B cell (primary cell): ENCODE measurements around the gene SLC6A6. TPM values are rescaled to one million over a fixed set of nuclear protein-coding genes. Genes with fewer than 3 reads are reported as not detected.

Source experiments
- ATAC-seq: fragments of 200-7000 bp; cut with Tn5 transposase; one replicate; pipeline ENCODE4 v1.10.0; 2021; ENCODE audit warnings: low read depth, mild to moderate bottlenecking, moderate number of reproducible peaks, moderate library complexity
- CTCF ChIA-PET: fragments of 350-600 bp; sonication (Branson Sonifier 250); formaldehyde crosslinking; loops from one replicate; lab custom pipeline; 2021; ENCODE audit warnings: antibody characterized with exemption, inconsistent platforms; lab: Charles Lee
- POLR2A ChIA-PET: fragments of 350-600 bp; sonication (Branson Sonifier 250); formaldehyde crosslinking; loops from one replicate; lab custom pipeline; 2021; ENCODE audit warnings: antibody characterized with exemption; lab: Charles Lee
- DNase-seq: peaks from one replicate; pipeline ENCODE4 v3.0.0; 2013
- H2AFZ ChIP-seq: 2 replicates; pipeline ENCODE4 v1.6.1; 2012; ENCODE audit warnings: mild to moderate bottlenecking, low read depth, low read length; ENCODE audit not compliant: insufficient read depth, poor library complexity, severe bottlenecking
- H3K27ac ChIP-seq, 2 donors: 1 replicate in 1 of 2; 2 replicates in 1 of 2; pipeline ENCODE4 v1.5.1; 2012 to 2013; ENCODE audit warnings: low read length in 2 of 2, mild to moderate bottlenecking in 2 of 2, moderate library complexity in 1 of 2
- H3K27me3 ChIP-seq, 4 experiments: fragments of 200-600 bp in 1 of 4; sonication (generic) in 1 of 4; replicated peaks in 1 of 4; 1 replicate in 2 of 4; 2 replicates in 2 of 4; pipeline versions ENCODE4 v1.6.1 to v1.7.0; 2013 to 2016; ENCODE audit warnings: low read length in 3 of 4, mild to moderate bottlenecking in 2 of 4, mixed read lengths in 1 of 4, moderate library complexity in 1 of 4; ENCODE audit not compliant: insufficient read depth in 4 of 4, control insufficient read depth in 3 of 4; ENCODE audit errors: control extremely low read depth in 1 of 4
- H3K36me3 ChIP-seq, 2 experiments: replicated peaks in 1 of 2; 1 replicate in 1 of 2; 2 replicates in 1 of 2; pipeline versions ENCODE4 v1.6.1 to v1.7.1; 2013; ENCODE audit warnings: low read length in 1 of 2; ENCODE audit not compliant: insufficient read depth in 2 of 2, control insufficient read depth in 1 of 2; ENCODE audit errors: control extremely low read depth in 1 of 2, extremely low read depth in 1 of 2
- H3K4me1 ChIP-seq, 2 donors: fragments of 200-600 bp in 1 of 2; sonication (generic) in 1 of 2; 1 replicate in 1 of 2; 2 replicates in 1 of 2; pipeline versions ENCODE4 v1.5.1 to v1.6.1; 2013 to 2017; ENCODE audit warnings: low read length in 2 of 2; ENCODE audit not compliant: control insufficient read depth in 2 of 2, insufficient read depth in 2 of 2
- H3K4me2 ChIP-seq: replicated peaks from 2 replicates; pipeline ENCODE3; 2012; ENCODE audit warnings: mild to moderate bottlenecking, low read depth, low read length; ENCODE audit not compliant: poor library complexity, severe bottlenecking
- H3K4me3 ChIP-seq, 5 experiments: fragments of 200-600 bp in 1 of 5; sonication (generic) in 1 of 5; 1 replicate in 3 of 5; 2 replicates in 2 of 5; pipeline versions ENCODE4 v1.5.1 to v1.7.0; 2011 to 2016; ENCODE audit warnings: low read length in 4 of 5, mild to moderate bottlenecking in 4 of 5, low read depth in 2 of 5, control low read depth in 1 of 5, moderate library complexity in 1 of 5; ENCODE audit not compliant: insufficient read depth in 1 of 5; ENCODE audit errors: control extremely low read depth in 1 of 5, extremely low read depth in 1 of 5
- H3K79me2 ChIP-seq: fragments of 200-600 bp; sonication (generic); one replicate; pipeline ENCODE4 v1.6.0; 2016; ENCODE audit warnings: low read length; ENCODE audit not compliant: control insufficient read depth, insufficient read depth
- H3K9ac ChIP-seq: fragments of 200-600 bp; sonication (generic); 2 replicates; pipeline ENCODE4 v1.6.1; 2017; ENCODE audit warnings: mild to moderate bottlenecking, low read length, moderate library complexity
- H3K9me3 ChIP-seq, 3 donors: one replicate each; pipeline versions ENCODE4 v1.6.1 to v1.7.1; 2013; ENCODE audit warnings: low read length in 2 of 3; ENCODE audit not compliant: control insufficient read depth in 2 of 3, insufficient read depth in 1 of 3; ENCODE audit errors: control extremely low read depth in 1 of 3
- H4K20me1 ChIP-seq: 2 replicates; pipeline ENCODE4 v1.6.0; 2012; ENCODE audit warnings: mild to moderate bottlenecking, low read length; ENCODE audit not compliant: insufficient read depth, control insufficient read depth, poor library complexity, severe bottlenecking
- H3K27ac Mint-ChIP-seq: one replicate; pipeline ENCODE4 v1.8.0; 2021; ENCODE audit warnings: mixed read lengths
- H3K27me3 Mint-ChIP-seq: one replicate; pipeline ENCODE4 v1.8.0; 2021; ENCODE audit warnings: mixed read lengths
- H3K4me1 Mint-ChIP-seq: one replicate; pipeline ENCODE4 v1.8.0; 2021; ENCODE audit warnings: mixed read lengths
- H3K4me3 Mint-ChIP-seq: one replicate; pipeline ENCODE4 v1.8.0; 2021; ENCODE audit warnings: mixed read lengths
- H3K9me3 Mint-ChIP-seq: one replicate; pipeline ENCODE4 v1.8.0; 2022; ENCODE audit warnings: mixed read lengths; ENCODE audit not compliant: insufficient read depth
- EZH2 ChIP-seq: IDR thresholded peaks from 2 replicates; pipeline ENCODE4 v1.6.1; 2012; ENCODE audit warnings: borderline replicate concordance, low read depth, mild to moderate bottlenecking, moderate library complexity, low read length; ENCODE audit not compliant: insufficient read depth, poor library complexity, severe bottlenecking
- WGBS: methylation state at CpG from one replicate; pipeline ENCODE4 v1.1.5; 2013; ENCODE audit warnings: missing lambda C conversion rate; ENCODE audit not compliant: insufficient coverage; 5-methylcytosine and 5-hydroxymethylcytosine counted together
- intact Hi-C: fragments of 100-400 bp; cut with micrococcal nuclease; formaldehyde crosslinking; loops from one replicate; pipeline ENCODE4 v1.10.0; 2022
- polyA plus RNA-seq: library from polyadenylated mRNA; depleted of rRNA; stranded (reverse); fragments of >200 nt; gene quantifications from 2 replicates; pipeline ENCODE4 v1.2.3, GENCODE V29; 2012
- total RNA-seq, 2 donors: library from RNA; stranded (reverse); fragments of 120-200 nt in 1 of 2; gene quantifications; 1 replicate in 1 of 2; 2 replicates in 1 of 2; pipeline versions ENCODE4 v1.2.3 to v1.2.4, GENCODE V29; 2013 to 2022
- TF ChIP-seq, protein P1 (sequence below): fragments of 200-600 bp; IDR thresholded peaks from one replicate; pipeline ENCODE4 v1.8.0; 2022; ENCODE audit warnings: antibody characterized with exemption, mild to moderate bottlenecking

Gene SLC6A6
- total and polyA plus RNA-seq, 2 donors (not counting 1 experiment from before 2014, with no cell fraction given): 34.2 to 48.7 TPM

DNA sequence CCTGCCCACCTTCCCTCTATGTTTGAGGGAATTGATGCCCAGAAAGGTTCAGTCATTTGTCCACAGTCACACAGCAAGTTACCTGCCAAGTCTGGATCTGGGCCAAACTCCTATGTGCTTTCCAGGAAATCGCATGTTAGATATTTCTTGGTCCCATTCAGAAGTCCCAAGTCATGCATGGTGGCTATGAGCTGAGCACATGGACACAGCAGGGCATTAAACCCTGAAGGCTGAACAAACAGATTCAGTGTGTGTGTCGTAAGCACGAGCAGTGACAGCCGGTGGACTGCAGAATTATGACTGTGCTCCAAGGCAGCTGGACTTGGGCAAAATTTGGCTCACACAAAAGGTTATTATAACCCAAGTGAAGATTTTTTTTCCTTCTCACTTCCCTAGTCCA lies 11.4 kb upstream of the SLC6A6 start:
- intact Hi-C loops: no loop called here
- H3K9me3 ChIP-seq: no peaks in the 10 kb centered on the region
- WGBS: 100% methylated on average over 4 of the region's 4 CpGs
- peaks cover 4% of the 10 kb centered on the region for H3K27me3 Mint-ChIP-seq
- H3K36me3 ChIP-seq: no peaks in the 10 kb centered on the region
- POLR2A ChIA-PET: no interaction called here
- no peak overlapping the region for H3K27ac Mint-ChIP-seq
- H3K27ac ChIP-seq: no peak overlapping the region
- H3K79me2 ChIP-seq: no peaks in the 10 kb centered on the region
- TF ChIP-seq, protein P1, sequence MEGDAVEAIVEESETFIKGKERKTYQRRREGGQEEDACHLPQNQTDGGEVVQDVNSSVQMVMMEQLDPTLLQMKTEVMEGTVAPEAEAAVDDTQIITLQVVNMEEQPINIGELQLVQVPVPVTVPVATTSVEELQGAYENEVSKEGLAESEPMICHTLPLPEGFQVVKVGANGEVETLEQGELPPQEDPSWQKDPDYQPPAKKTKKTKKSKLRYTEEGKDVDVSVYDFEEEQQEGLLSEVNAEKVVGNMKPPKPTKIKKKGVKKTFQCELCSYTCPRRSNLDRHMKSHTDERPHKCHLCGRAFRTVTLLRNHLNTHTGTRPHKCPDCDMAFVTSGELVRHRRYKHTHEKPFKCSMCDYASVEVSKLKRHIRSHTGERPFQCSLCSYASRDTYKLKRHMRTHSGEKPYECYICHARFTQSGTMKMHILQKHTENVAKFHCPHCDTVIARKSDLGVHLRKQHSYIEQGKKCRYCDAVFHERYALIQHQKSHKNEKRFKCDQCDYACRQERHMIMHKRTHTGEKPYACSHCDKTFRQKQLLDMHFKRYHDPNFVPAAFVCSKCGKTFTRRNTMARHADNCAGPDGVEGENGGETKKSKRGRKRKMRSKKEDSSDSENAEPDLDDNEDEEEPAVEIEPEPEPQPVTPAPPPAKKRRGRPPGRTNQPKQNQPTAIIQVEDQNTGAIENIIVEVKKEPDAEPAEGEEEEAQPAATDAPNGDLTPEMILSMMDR: no peak
- TF ChIP-seq EZH2: no peak
- CTCF ChIA-PET: interaction anchor here (1.4 kb wide), 1 partner anchor 11 kb away, joined by 4 read pairs; the partner anchor contains the start of gene SLC6A6
- H3K4me1 Mint-ChIP-seq: peaks cover 3% of the 10 kb centered on the region
- no peak overlapping the region for H3K4me3 ChIP-seq
- H3K27me3 ChIP-seq: no peaks in the 10 kb centered on the region
- H4K20me1 ChIP-seq: no peaks in the 10 kb centered on the region
- ATAC-seq (no peak), DNase-seq (no peak)
- H3K4me2 ChIP-seq: no peak overlapping the region
- no peak overlapping the region for H3K9ac ChIP-seq
- no peaks in the 10 kb centered on the region for H3K9me3 Mint-ChIP-seq
- no peak overlapping the region for H3K4me3 Mint-ChIP-seq
- H2AFZ ChIP-seq: no peak overlapping the region
- no peaks in the 10 kb centered on the region for H3K4me1 ChIP-seq

DNA sequence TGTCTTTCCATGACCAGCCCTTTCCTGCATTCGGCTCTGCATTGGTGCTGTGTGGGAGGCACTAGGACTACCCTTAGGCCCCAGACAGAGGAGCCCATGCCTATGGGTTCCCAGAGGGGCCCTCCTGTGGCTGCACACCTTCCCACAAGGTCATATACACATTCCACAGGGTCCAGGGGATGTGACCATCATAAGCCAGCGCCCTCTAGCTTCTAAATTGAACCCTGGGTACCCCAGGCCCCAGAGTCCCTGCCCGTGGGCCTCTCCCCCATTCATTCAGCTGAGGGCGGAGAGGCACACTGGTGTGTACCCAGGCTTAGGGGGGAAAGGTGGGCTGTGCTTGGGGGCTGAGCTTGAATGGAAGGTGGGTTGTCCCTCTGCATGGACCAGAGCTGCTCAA lies 10.2 kb upstream of the SLC6A6 start:
- TF ChIP-seq EZH2: no peak
- TF ChIP-seq, protein P1: no peak
- Mint-ChIP-seq H3K4me1 (peaks cover 6% of the 10 kb centered on the region), H3K4me3 (no peak overlapping the region), H3K27me3 (peaks cover 4% of the 10 kb centered on the region), H3K27ac (no peak overlapping the region), H3K9me3 (no peaks in the 10 kb centered on the region)
- Histone ChIP-seq H3K9me3 (no peaks in the 10 kb centered on the region), H4K20me1 (no peaks in the 10 kb centered on the region), H3K9ac (no peak overlapping the region), H3K4me2 (no peak overlapping the region), H3K4me1 (peaks cover 0 to 2% of the 10 kb centered on the region in 2 donors), H3K79me2 (no peaks in the 10 kb centered on the region), H2AFZ (no peak overlapping the region), H3K36me3 (no peaks in the 10 kb centered on the region), H3K4me3 (no peak overlapping the region), H3K27me3 (no peaks in the 10 kb centered on the region), H3K27ac (no peak overlapping the region)
- CTCF ChIA-PET: interaction anchor here (1.0 to 1.4 kb wide), 2 partner anchors 10 to 72 kb away, joined by 3 to 4 read pairs; partner anchors contain the start of gene SLC6A6
- intact Hi-C loops: no loop called here
- DNase-seq: no peak
- no peak for ATAC-seq
- 90% methylated on average over 4 of the region's 4 CpGs for WGBS
- POLR2A ChIA-PET: no interaction called here
